Fibroblast of mammary gland (primary cell): Measurements from ENCODE around the gene LIMA1.

ENCODE experiments used
- DNase-seq: peaks from one replicate; pipeline ENCODE4 v3.0.0-alpha.2; 2010; ENCODE audit warnings: low read depth
- H3K4me3 ChIP-seq: 2 replicates; pipeline ENCODE4 v1.5.1; 2011; ENCODE audit warnings: low read depth, mild to moderate bottlenecking, low read length, moderate library complexity; ENCODE audit not compliant: control insufficient read depth
- TF ChIP-seq, protein P1 (sequence below): conservative IDR thresholded peaks from 2 replicates; pipeline ENCODE4 v1.5.1; 2011; ENCODE audit warnings: low read depth, low read length, inconsistent platforms; ENCODE audit not compliant: control insufficient read depth, insufficient read depth

Gene LIMA1

DNA sequence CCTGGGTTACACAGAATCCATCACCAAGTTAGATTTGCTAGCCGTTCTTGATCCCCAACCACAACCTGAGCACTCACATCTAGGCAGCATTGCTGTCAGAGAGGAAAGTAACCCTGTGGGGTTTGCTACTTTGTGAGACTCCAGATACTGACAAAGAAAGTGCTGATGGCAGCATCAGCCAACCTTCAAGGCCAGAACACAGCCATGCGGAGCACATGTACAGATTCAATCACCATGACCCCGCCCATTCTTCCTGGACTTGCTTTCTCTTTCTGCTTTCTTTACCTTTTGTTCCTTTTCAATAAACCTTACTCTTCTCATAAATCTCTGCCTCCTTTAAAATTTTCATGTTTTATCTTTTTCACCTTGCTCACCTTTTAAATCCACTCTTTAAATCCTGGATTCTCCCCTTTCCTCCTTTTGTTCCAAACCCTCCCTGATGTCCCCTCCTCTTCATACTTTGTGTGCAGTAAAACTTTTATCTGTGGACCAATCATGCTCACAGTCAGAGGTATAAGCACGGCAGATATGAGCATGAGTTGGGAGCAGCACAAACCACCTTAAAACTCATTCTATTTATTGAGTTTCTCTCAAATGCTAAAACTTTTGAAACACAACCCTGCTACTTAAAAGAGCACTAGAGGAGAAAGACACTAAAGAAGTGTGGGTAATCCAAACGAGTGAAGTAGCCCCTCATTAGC lies 94.3 kb downstream of the LIMA1 start:
- no peak for DNase-seq
- TF ChIP-seq, protein P1, sequence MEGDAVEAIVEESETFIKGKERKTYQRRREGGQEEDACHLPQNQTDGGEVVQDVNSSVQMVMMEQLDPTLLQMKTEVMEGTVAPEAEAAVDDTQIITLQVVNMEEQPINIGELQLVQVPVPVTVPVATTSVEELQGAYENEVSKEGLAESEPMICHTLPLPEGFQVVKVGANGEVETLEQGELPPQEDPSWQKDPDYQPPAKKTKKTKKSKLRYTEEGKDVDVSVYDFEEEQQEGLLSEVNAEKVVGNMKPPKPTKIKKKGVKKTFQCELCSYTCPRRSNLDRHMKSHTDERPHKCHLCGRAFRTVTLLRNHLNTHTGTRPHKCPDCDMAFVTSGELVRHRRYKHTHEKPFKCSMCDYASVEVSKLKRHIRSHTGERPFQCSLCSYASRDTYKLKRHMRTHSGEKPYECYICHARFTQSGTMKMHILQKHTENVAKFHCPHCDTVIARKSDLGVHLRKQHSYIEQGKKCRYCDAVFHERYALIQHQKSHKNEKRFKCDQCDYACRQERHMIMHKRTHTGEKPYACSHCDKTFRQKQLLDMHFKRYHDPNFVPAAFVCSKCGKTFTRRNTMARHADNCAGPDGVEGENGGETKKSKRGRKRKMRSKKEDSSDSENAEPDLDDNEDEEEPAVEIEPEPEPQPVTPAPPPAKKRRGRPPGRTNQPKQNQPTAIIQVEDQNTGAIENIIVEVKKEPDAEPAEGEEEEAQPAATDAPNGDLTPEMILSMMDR: no peak
- H3K4me3 ChIP-seq: no peak overlapping the region

DNA sequence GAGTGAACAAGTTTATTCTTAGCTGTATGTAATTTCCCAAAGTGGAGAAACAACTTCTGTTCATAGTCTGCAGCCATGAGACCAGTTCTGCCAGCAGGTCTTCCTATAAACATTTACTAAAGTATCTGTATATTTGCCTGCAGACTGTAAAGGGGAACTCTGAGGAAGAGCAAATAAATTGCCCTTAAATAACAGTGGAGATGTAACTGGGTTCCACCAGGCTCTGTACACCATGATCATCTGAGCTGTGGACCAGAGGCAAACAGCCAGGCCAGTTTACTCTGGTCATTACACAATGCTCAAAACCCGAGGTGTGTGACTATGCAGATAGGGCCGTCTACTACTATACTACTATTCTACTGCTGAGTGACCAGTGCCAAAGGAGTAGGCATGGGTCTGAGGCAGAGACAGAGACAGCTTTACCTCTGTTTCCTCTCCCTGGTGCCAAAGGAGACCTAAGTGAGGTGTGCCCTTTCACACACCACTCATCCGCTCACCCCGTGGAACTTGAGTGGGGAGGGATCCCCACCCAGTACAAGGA lies 95.0 kb downstream of the LIMA1 start:
- H3K4me3 ChIP-seq: no peak overlapping the region
- DNase-seq: peak; percentile 70

DNA sequence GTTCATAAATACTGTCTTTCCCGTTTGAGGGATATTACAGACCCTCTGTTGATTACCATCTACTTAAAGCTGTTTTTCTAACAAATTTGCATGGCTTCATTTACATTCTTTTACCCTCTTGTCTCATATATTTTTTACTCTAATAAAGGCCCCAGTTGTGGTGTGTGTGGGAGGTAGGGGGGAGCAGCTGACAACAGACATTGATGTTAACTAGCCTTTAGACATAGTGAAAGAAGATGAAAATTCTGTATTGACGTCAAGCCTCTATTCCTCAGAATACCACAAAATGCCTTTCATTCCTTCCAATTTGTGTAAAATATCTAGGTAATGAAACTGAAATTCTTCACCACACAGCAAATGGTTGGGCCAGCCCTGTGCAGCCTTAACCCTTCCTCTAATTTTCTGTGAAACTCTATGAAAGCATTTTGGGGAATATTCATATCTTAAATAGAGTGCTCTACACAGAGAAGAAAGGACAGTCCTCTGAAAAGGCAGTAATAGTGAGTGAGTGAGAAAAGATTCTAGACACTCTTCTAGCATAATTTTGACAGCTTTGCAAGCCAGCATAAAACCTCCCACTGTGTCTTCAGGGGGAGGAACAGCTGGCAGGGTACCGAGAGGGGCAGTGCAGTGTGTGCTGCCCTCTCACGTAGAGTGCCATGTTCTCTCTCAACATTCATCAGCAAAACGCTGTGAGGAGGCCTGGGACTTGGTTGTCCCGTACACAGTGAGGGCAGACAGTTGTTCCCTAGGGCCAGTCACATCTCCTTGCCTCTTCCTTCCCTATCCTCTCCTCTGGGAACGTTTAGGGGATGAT lies 96.0 kb downstream of the LIMA1 start:
- no peak overlapping the region for H3K4me3 ChIP-seq
- DNase-seq: peak; percentile 83
- TF ChIP-seq, protein P1: no peak

More for the DNA sequence above, 95.0 kb downstream of the LIMA1 start:
- TF ChIP-seq, protein P1: no peak

DNA sequence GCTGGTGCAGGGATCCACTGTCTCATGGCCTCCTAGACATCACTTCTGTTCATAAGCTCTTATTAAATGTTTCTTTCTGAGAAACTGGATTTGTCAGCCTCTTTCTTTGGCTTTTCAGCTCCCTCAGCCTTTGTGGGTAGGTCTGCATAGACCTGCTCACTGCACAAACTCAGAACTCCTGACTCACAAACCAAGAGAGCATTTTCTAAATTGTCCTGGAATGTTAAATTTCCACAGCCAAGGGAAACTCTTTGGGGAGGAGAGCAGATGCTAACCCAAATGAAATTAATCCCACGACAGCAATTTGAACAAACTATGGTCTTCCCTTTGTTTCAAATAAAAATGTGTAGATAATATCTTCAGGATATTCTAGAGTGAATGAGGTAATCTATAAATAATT lies 96.6 kb downstream of the LIMA1 start:
- DNase-seq: peak; percentile 49
- no peak overlapping the region for H3K4me3 ChIP-seq
- TF ChIP-seq, protein P1: no peak

DNA sequence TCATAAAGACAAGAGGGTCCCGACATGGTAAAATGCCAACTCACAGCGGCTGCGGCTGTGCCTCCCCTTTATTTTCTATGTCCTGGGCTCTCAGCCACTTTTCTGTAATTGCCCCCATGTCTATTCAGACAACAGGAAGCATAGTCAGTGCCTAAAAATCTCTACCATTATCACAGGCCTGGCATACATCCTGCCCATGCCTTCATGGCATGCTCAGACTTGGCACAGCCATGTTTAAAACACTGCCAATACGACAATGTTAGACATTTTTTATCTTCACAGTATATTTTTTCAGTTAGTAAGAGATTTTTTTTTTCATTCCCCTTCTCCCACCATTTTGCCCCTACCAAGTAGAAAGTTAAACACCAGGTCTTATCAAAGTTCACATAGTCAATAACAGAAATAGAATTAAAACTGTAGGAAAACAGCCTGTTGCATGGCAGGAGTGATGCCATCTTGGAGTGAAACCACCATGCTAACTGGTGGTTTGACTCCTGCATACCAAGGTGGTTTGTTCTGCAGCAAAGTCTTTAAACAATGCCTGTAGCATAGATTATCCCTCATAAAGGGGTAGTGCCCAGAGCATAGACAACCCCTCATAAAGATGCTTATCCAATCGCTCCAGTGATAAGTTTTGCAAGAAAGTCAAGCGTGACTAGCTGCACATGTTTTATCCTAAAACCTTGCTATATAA lies 97.2 kb downstream of the LIMA1 start:
- TF ChIP-seq, protein P1: no peak
- H3K4me3 ChIP-seq: no peak overlapping the region

DNA sequence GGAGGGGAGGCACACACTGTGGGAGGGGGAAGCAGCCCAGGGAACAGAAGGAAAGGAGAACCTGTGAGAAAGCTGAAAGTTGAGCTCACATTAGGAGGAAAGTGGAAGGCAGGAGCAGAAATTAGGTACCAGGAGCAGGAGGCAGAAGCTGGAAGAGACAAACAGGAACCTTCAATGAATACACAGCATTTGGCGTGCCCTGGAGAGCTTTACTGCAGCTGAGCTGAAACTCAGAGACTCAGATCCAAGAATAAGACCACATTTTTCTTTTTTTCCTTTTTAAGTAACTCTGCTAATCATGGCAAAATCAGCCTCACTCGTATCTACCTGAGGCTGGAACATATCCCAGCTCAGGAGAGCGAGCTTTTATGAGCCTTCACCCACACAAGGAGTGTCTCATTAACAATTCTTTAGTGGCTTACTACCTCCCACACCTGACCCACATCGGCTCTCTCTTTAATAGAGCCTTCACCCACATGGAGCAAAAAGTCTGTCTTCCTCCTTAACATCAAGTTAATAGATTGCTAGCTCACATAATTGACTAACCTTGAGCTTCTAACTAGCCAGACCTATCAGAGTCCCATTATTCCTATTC lies 97.9 kb downstream of the LIMA1 start:
- no peak overlapping the region for H3K4me3 ChIP-seq
- TF ChIP-seq, protein P1: no peak
- no peak for DNase-seq

More for the DNA sequence above, 97.2 kb downstream of the LIMA1 start:
- no peak for DNase-seq
